Stimulated activated CD4-positive, alpha-beta T cell treated with anti-CD3 and anti-CD28 coated beads, TNF-alpha, amount 100 ng/mL, for 24 hours (primary cell): Measurements from ENCODE around the gene BEST2.
A peak's percentile ranks its signal among the peaks of the same experiment; 100 is the strongest.
"Not testable (repeated sequence)": the region's sequence is repeated elsewhere in the genome, so short reads cannot be mapped to it uniquely, and the experiment has no call there.

Experiments used
- DNase-seq, 3 experiments: peaks; one replicate each; pipeline ENCODE4 v3.0.0-alpha.2; 2020; ENCODE audit warnings: low read depth in 3 of 3

BEST2 gene

GRCh38 chr19:12751635-12752034, at the start of gene BEST2:
TSS of gene BEST2 (plus strand) at chr19:12751791. CDS start at chr19:12752593, 802 bp downstream.
- no peak for DNase-seq

GRCh38 chr19:12703046-12703445, 48.5 kb upstream of the BEST2 start:
- DNase-seq = no peak

GRCh38 chr19:12705169-12705568, 46.4 kb upstream of the BEST2 start:
- no peak for DNase-seq

GRCh38 chr19:12705654-12706331, 45.8 kb upstream of the BEST2 start:
- no peak for DNase-seq

GRCh38 chr19:12706332-12706718, 45.3 kb upstream of the BEST2 start:
- no peak for DNase-seq

- no peak for DNase-seq
Observed at GRCh38 chr19:12708641-12709040, 43.0 kb upstream of the BEST2 start.

- DNase-seq = no peak
Observed at GRCh38 chr19:12711187-12711586, 40.4 kb upstream of the BEST2 start.

GRCh38 chr19:12712077-12712476, 39.5 kb upstream of the BEST2 start:
- DNase-seq = not testable (repeated sequence)

- not testable (repeated sequence) for DNase-seq
Observed at GRCh38 chr19:12713304-12713703, 38.3 kb upstream of the BEST2 start.

GRCh38 chr19:12715102-12715501, 36.5 kb upstream of the BEST2 start:
- no peak for DNase-seq

- DNase-seq = no peak
Observed at GRCh38 chr19:12715929-12716328, 35.7 kb upstream of the BEST2 start.

- no peak for DNase-seq
Observed at GRCh38 chr19:12720296-12720695, 31.3 kb upstream of the BEST2 start.

GRCh38 chr19:12720851-12721655, 30.5 kb upstream of the BEST2 start:
- DNase-seq = no peak

GRCh38 chr19:12721656-12722565, 29.7 kb upstream of the BEST2 start:
- DNase-seq = peak in 1 of 3 experiments; percentile 42

- peak; percentile 87 to 93 (median 90) for DNase-seq
Observed at GRCh38 chr19:12722566-12723380, 28.8 kb upstream of the BEST2 start.

GRCh38 chr19:12723381-12723640, 28.3 kb upstream of the BEST2 start:
- DNase-seq = no peak

- peak; percentile 62 to 77 (median 66) for DNase-seq
Observed at GRCh38 chr19:12723641-12724426, 27.8 kb upstream of the BEST2 start, which contains the start of gene TNPO2. TSS of gene TNPO2 (minus strand) at chr19:12723932. CDS start at chr19:12720977, 2,955 bp downstream.

- not testable (repeated sequence) for DNase-seq
Observed at GRCh38 chr19:12725612-12726011, 26.0 kb upstream of the BEST2 start.

GRCh38 chr19:12726988-12727316, 24.6 kb upstream of the BEST2 start:
- no peak for DNase-seq

GRCh38 chr19:12727745-12728433, 23.7 kb upstream of the BEST2 start:
- DNase-seq = no peak
